Endothelial cell of umbilical vein (primary cell): Measurements from ENCODE around the gene HES7.

Source experiments
- CTCF ChIP-seq, 2 donors: IDR thresholded peaks; 1 replicate in 1 of 2; 2 replicates in 1 of 2; pipeline ENCODE4 v1.5.1; 2011; ENCODE audit warnings: low read length in 2 of 2, mild to moderate bottlenecking in 2 of 2, moderate library complexity in 2 of 2, control low read depth in 1 of 2, inconsistent platforms in 1 of 2, low read depth in 1 of 2; ENCODE audit not compliant: insufficient read depth in 1 of 2; ENCODE audit errors: extremely low read depth in 1 of 2
- FOS ChIP-seq: IDR thresholded peaks from 2 replicates; pipeline ENCODE4 v1.6.1; 2011; ENCODE audit warnings: mild to moderate bottlenecking, low read length, moderate library complexity, borderline replicate concordance; ENCODE audit not compliant: insufficient read depth
- POLR2A ChIP-seq: IDR thresholded peaks from 2 replicates; pipeline ENCODE4 v1.6.1; 2012; ENCODE audit warnings: low read depth, mild to moderate bottlenecking, control low read depth, low read length
- POLR2AphosphoS5 ChIP-seq: IDR thresholded peaks from 2 replicates; pipeline ENCODE4 v1.6.1; 2012; ENCODE audit warnings: low read depth, mild to moderate bottlenecking, control low read depth, low read length, moderate library complexity; ENCODE audit not compliant: insufficient read depth

- TF ChIP-seq CTCF (IDR thresholded peaks at IDR 0.05; ENCODE audit: extremely low read depth in 1 of 2, insufficient read depth in 1 of 2, low read depth in 1 of 2, low read length in 2 of 2) (no peak), POLR2A (no peak), POLR2AphosphoS5 (no peak), FOS (no peak)
These were observed 24.7 kb upstream of the HES7 start for GRCh38 chr17:8148560-8148959.
